ENCODE measurements around the gene HUWE1.

GRCh38 chrX:53630261-53630660 is 56.3 kb downstream of the HUWE1 start:
- TF ChIP-seq CTCF (conservative IDR thresholded peaks at IDR 0.05; ENCODE audit: low read length), result no peak
- no peak for TF ChIP-seq EZH2phosphoT487 (IDR thresholded peaks at IDR 0.05; ENCODE audit: borderline replicate concordance, low read depth, low read length)
